CD4-positive, alpha-beta T cell treated with Interferon alpha-2 for 1 hour (primary cell): ENCODE measurements around the gene KBTBD8.

Source experiments
- DNase-seq, 2 donors: peaks; one replicate each; pipeline ENCODE4 v3.0.0-alpha.2; 2020 to 2022

The KBTBD8 gene, protein sequence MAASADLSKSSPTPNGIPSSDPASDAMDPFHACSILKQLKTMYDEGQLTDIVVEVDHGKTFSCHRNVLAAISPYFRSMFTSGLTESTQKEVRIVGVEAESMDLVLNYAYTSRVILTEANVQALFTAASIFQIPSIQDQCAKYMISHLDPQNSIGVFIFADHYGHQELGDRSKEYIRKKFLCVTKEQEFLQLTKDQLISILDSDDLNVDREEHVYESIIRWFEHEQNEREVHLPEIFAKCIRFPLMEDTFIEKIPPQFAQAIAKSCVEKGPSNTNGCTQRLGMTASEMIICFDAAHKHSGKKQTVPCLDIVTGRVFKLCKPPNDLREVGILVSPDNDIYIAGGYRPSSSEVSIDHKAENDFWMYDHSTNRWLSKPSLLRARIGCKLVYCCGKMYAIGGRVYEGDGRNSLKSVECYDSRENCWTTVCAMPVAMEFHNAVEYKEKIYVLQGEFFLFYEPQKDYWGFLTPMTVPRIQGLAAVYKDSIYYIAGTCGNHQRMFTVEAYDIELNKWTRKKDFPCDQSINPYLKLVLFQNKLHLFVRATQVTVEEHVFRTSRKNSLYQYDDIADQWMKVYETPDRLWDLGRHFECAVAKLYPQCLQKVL

GRCh38 chr3:66998113-66998903, at the start of gene KBTBD8:
Gene KBTBD8 (plus strand): TSS chr3:66998307. CDS start chr3:66998356, 49 bp downstream.
- peak; percentile 99 for DNase-seq

- DNase-seq: no peak
Measured at GRCh38 chr3:66948838-66949237, 49.3 kb upstream of the KBTBD8 start.

DNA sequence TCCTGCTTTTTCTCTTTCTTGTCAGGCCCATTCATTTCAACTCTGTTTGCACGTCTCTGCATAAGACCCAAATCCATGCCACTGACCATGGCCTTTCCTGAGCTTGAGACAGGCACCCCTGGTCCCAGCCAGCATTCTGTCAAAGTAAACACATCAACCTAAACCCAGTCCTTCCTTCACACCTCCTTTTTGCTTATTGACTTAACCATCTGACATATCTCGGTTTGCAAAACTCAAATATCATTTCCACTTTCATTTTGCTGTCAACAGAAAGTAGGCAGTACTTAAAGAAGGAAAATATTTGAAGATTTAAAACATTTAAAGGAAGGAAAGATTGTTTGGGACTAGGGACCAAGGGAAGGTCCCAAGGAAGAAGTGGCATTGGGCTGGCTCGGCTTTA, 48.2 kb upstream of the KBTBD8 start:
- no peak for DNase-seq

DNA sequence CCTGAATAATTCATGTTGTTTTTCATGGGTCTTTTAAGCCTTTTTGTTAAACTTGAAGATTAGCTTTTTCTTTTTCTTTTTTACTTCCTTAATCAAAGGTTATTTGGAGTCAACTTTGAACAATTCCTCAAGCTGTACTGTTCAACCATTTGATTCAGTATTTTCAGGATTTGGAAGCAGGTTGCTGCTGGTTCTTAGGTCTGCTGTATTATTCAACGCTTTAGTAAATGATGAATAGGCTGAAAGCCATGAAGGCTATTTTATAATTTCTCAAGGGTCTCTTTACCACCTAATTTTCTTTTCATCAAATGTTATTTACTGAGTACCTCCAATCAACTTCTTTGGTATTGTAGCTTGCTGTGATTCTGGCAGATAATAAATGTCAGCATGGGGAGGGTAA, 45.8 kb upstream of the KBTBD8 start:
- DNase-seq: no peak

DNA sequence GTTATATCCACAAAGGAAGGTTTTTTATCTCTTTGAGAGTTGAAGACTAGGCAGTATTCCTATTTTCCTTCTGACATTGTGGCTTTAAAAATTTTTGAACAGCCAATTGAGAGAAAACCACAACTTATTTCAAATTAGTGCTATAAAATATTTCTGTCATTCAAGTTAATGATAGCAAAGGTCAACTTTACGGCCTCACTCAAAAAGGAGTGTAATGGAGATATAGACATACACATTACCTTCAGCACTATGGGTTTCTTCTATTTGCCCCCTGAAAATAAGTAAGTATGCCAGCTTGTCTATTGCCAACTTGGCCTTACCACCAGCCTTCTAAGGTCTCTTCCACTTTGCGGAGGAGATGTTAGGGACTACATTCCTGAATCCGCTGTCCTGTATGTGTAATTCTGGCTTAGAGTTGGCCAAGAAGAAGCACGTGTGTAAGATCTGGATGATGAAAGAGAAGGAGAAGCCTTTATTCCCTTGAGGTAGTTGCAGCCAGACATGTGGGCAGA, 44.1 kb upstream of the KBTBD8 start:
- no peak for DNase-seq

DNA sequence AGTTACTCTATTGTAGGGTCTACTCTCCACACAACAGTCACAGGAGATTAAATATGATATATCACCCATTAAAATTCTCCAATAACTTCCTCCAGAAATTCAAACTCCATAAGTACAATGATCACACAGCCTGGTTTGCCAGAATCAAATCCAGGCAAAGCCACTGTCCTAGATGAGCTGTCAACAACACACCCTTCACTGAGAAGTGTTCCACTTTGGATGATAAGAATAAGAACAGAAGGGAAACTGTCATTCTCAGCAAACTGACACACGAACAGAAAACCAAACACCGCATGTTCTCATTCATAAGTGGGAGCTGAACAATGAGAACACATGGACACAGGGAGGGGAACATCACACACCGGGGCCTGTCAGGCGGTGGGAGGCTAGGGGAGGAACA, 41.4 kb upstream of the KBTBD8 start:
- DNase-seq: no peak

DNA sequence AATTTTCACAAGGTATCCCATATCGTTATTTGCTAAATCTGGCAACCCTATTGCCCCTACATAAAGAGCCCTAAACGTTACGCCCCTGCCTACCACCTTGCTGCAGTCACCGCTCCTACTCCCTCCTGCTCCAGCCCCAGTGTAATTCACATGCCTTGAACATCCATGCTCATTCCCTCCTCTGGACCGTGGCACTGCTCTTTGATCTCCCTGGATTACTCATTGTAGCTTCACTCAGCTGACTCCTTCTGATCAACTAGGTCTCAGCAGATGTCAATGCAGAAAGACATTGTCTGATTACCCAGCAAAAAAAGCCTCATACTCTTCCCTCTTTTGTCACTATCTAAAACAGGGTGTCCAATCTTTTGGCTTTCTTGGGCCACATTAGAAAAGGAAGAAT, 40.7 kb upstream of the KBTBD8 start:
- DNase-seq: no peak

DNA sequence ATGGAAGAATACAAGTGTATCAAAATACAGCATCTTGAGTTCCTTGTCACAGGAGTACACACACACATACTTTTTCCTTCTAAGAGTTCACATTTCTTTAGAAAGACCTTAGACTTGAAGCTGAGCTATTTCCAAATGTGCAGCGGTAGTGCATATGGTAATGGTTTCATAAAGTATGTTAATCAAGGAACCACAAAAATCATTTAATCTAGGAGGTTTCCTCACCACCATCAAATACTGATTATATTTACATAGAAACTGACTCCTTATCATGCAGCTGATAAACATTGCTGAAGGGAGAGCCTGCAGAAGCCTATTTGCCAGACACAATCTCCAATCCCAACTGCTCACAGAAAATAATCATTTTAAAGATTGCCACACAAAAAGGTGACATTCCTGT, 40.0 kb upstream of the KBTBD8 start:
- DNase-seq: no peak

DNA sequence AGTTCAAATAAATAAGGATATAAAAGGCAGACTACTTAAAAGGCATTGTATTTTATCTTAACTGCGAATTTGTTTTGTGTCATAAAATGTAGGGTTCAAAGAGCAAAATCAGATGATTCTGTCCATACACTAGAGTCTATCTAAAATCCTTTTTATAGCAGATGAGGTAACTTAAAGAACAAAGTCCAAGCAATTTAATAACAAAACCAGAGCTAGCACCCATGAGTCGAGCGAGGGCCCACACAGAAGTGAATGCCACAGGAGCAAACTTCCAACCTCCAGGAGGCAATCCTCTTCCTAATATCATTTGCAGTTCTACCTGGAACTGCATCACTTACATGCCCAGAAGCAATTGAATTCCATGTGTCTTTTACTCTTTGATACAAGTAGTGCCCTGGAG, 35.4 kb upstream of the KBTBD8 start:
- DNase-seq: no peak

GRCh38 chr3:66971245-66971644, 26.9 kb upstream of the KBTBD8 start:
- no peak for DNase-seq

DNA sequence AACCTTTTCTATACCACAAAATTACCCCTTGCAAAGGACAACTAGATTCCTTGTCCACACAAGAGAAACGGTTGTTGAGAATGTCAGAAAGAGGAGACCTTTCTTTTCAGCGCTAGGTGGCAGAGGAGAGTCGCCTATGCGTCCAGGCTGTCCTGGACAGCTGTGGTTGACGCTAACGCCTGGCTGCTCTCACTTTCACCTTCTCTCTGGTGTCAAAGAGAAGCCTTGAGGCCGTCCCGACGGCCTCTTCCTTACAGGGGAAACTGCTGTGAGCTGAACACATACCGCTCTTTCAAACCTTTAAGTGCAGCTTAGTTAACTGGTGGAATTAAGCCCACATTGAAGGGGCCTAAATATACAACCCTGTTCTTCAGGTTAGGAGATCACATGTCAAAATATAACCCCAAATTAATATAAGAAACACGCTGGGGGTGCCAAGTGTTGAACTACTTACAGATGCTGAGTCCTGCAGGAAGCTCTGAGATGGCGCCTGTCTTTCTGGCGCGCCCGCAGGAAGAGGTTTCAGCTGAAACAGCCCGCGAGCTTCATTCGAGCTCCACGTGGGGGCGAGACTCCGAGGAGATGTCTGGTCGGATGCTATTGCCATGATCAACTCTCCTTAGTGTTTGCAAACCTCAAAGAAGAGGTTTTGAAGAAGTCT, 26.1 kb upstream of the KBTBD8 start:
- peak; percentile 63 to 71 for DNase-seq

DNA sequence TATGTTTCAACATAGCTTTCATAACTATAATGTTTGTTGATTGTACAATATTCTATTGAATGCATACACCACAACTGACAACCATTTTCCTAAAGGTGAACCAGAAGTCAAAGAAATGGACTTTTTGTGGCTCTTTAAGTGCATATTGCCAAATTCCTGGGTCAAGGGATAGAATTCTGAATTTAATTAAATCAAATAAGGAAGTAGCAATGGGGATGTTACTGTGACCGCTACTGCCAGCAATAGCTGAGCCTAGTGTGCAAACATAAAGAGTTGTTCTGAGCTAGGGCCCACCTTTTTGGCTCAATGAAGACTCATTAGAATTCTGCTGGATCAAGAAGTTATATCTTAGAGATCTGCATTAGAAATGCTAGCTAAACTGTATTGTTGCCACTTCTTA, 17.3 kb upstream of the KBTBD8 start:
- no peak for DNase-seq

- DNase-seq: no peak
Measured at GRCh38 chr3:66983101-66983500, 15.0 kb upstream of the KBTBD8 start.

DNA sequence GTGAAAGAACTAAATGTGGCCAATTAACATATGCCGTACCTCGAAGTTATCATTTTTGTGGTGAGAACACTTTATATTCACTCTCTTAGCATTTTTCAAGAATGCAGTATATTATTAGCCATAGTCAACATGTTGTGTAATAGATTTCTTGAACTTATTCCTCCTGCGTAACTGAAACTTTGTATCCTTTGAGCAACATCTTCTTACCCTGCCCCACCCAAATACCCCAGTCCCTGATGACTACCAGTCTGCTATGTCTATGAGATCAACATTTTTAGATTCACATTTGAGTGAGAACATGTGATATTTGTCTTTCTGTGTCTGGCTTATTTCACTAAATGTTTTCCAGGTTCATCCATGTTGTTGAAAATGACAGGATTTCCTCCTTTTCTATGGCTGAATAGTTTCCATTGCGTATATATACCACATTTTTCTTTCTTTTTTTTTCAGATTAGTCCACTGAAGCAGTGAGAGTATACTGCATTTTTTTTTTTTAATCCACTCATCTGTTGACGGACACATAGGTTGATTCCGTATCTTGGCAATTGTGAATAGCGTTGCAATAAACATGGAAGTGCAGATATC, 12.7 kb upstream of the KBTBD8 start:
- no peak for DNase-seq

GRCh38 chr3:66986406-66986805, 11.7 kb upstream of the KBTBD8 start:
- no peak for DNase-seq

DNA sequence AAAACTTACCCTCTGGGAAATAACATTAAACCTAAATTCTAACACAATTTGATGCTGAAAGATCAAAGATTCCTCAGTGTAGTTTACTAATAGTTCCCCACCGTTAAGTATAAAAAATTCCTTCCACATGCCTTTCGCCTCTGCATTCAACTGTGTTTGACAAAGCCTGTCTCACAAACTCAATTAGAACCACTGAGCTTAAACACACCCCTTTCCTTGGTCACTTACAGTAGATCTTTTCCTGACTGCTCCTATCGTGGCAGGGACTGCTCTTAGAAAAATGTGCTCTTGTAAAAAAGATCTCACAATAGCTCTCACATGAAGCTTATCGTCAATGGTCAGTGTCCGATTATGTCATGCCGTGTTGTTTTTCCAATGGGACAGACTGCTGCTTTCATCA, 8.9 kb upstream of the KBTBD8 start:
- no peak for DNase-seq

- no peak for DNase-seq
Measured at GRCh38 chr3:66989860-66990696, 8.0 kb upstream of the KBTBD8 start.

DNA sequence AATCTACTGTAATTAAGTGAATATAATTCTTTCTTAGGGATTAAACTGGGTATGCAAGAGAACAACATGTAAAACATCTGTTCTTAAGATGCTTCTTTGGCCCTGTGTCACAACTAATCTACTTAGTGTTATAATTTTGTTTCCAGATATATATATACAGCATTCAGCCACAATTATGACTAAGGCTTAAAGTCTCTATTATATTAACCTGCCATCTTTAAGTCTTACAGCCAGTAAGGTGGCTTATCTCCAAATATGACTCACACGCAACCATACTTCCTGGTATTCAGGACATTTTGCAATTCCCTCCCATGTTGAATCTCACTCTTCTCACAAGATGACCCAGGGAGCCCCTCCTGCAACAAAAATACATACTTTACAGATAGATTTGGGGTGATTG, 6.6 kb upstream of the KBTBD8 start:
- DNase-seq: no peak

DNA sequence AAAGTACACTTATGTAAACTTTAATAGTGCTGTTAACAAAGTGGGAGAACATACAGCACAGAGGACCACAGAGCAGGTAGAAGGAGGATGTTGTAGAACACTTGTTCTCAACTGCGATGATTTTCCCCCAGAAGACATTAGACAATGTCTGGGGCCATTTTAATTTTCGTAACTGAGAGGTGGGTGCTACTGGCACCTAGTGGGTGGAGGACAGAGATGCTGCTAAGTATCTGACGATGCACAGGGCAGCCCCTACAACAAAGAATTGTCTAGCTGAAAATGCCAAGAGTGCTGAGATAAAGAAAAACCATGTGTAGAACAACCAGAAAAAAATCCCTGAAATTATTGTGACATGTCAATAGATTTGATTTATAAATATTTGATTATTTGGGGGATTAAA, 5.0 kb upstream of the KBTBD8 start:
- DNase-seq: no peak

GRCh38 chr3:66994588-66994987, 3.5 kb upstream of the KBTBD8 start:
- no peak for DNase-seq

- no peak for DNase-seq
Measured at GRCh38 chr3:66996696-66997095, 1.4 kb upstream of the KBTBD8 start.
